Fibroblast of lung (primary cell): ENCODE data around the gene TMEM38B. TPM values are rescaled to one million over a fixed set of nuclear protein-coding genes. Genes with fewer than 3 reads are reported as not detected.
A peak's percentile ranks its signal among the peaks of the same experiment; 100 is the strongest.

Source experiments
- DNase-seq, 2 donors: peaks; one replicate each; pipeline versions ENCODE4 v3.0.0 to v3.0.0-alpha.2; 2010; ENCODE audit warnings: low read depth in 2 of 2
- H2AFZ ChIP-seq: 2 replicates; pipeline ENCODE4 v1.5.1; 2012; ENCODE audit warnings: low read length, control low read depth, inconsistent platforms
- H3K27ac ChIP-seq: 2 replicates; pipeline ENCODE4 v1.5.1; 2011; ENCODE audit warnings: low read length, control low read depth; ENCODE audit not compliant: insufficient read depth
- H3K27me3 ChIP-seq: 2 replicates; pipeline ENCODE4 v1.5.1; 2011; ENCODE audit warnings: mild to moderate bottlenecking, low read length; ENCODE audit not compliant: control insufficient read depth, insufficient read depth
- H3K36me3 ChIP-seq: 2 replicates; pipeline ENCODE4 v1.5.1; 2011; ENCODE audit warnings: low read length; ENCODE audit not compliant: control insufficient read depth, insufficient read depth
- H3K4me1 ChIP-seq: 2 replicates; pipeline ENCODE4 v1.5.1; 2011; ENCODE audit warnings: low read length; ENCODE audit not compliant: control insufficient read depth, insufficient read depth; ENCODE audit errors: extremely low read depth
- H3K4me2 ChIP-seq: 2 replicates; pipeline ENCODE4 v1.5.1; 2011; ENCODE audit warnings: low read length, control low read depth; ENCODE audit not compliant: insufficient read depth; ENCODE audit errors: extremely low read depth
- H3K4me3 ChIP-seq, 4 experiments: fragments of 200-600 bp in 1 of 4; sonication (generic) in 1 of 4; replicated peaks in 1 of 4; 2 replicates each; pipeline ENCODE4 v1.5.1; 2011 to 2016; ENCODE audit warnings: low read length in 4 of 4, low read depth in 3 of 4, mild to moderate bottlenecking in 3 of 4, control low read depth in 2 of 4, inconsistent platforms in 1 of 4, mixed read lengths in 1 of 4; ENCODE audit not compliant: insufficient read depth in 1 of 4; ENCODE audit errors: control extremely low read depth in 1 of 4
- H3K79me2 ChIP-seq: 2 replicates; pipeline ENCODE4 v1.5.1; 2012; ENCODE audit warnings: mild to moderate bottlenecking, low read length, inconsistent platforms; ENCODE audit not compliant: control insufficient read depth, insufficient read depth
- H3K9ac ChIP-seq: 2 replicates; pipeline ENCODE4 v1.5.1; 2011; ENCODE audit warnings: mild to moderate bottlenecking, low read length, control low read depth; ENCODE audit not compliant: insufficient read depth
- H3K9me3 ChIP-seq: 2 replicates; pipeline ENCODE4 v1.5.1; 2012; ENCODE audit warnings: low read depth, low read length; ENCODE audit not compliant: control insufficient read depth, insufficient read depth
- H4K20me1 ChIP-seq: 2 replicates; pipeline ENCODE4 v1.5.1; 2011; ENCODE audit warnings: low read length; ENCODE audit not compliant: control insufficient read depth, insufficient read depth; ENCODE audit errors: extremely low read depth
- EZH2 ChIP-seq: IDR thresholded peaks from 2 replicates; pipeline ENCODE4 v1.5.1; 2012; ENCODE audit warnings: low read length, control low read depth, mild to moderate bottlenecking; ENCODE audit errors: missing control alignments
- polyA plus RNA-seq, 2 donors: library from polyadenylated mRNA; depleted of rRNA in 1 of 2; stranded (reverse) in 1 of 2; unstranded in 1 of 2; fragments of >200 nt; gene quantifications; 2 replicates each; pipeline ENCODE4 v1.2.1, GENCODE V29; 2011 to 2012; ENCODE audit warnings: missing spikeins in 1 of 2
- total RNA-seq: library from RNA; depleted of rRNA; stranded (reverse); fragments of >200 nt; gene quantifications from 2 replicates; pipeline ENCODE4 v1.2.1, GENCODE V29; 2014
- TF ChIP-seq, protein P1 (sequence below), 2 donors: IDR thresholded peaks in 1 of 2; conservative IDR thresholded peaks in 1 of 2; 1 replicate in 1 of 2; 2 replicates in 1 of 2; pipeline ENCODE4 v1.5.1; 2011 to 2012; ENCODE audit warnings: low read length in 2 of 2, control low read depth in 1 of 2, inconsistent platforms in 1 of 2, low read depth in 1 of 2, mild to moderate bottlenecking in 1 of 2

The TMEM38B gene
- total and polyA plus RNA-seq, 2 donors (not counting 1 experiment from before 2014, with no cell fraction given) = 6.9 to 21.3 TPM

DNA sequence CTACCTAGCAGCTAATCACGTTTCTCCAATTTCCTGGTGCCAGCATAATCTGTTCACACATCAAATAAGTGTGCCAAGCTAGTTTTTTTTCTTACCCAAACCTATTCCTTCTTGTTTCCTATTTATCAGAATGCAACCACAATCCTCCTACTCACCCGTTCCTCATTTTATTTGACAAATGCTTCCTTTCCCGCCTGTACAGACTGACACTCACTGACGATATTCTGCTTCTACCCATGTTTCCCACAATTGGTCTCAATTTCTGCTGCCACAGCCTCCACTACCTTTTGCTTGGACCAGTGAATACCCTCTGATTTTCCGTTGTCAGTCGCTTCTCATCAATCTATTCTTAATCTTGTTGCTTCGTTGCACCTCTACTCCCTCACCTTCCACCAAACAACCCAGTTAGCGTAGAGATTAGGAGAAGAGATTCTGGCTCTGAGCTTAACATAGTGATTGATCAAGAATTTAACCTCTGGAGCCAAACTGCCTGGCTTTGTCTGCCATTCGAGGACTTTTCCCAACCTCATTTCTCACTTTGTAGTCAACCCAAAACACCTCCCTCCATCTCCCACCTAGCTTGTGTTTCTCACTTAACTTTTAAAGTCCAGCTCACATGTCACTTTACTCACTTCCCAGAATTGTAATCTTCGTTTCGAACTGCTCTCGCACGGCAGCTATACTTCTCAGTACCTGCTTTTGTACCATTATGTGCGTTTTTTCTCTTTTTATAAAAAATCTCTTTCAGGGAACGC lies 729 bp upstream of the TMEM38B start:
- Histone ChIP-seq H2AFZ (peak overlapping the region; percentile 72), H3K27ac (no peak overlapping the region), H3K27me3 (peaks cover 9% of the 10 kb centered on the region), H4K20me1 (no peaks in the 10 kb centered on the region), H3K9ac (no peak overlapping the region), H3K36me3 (no peaks in the 10 kb centered on the region), H3K9me3 (no peaks in the 10 kb centered on the region), H3K79me2 (no peaks in the 10 kb centered on the region), H3K4me2 (peak overlapping the region; percentile 99), H3K4me3 (peak overlapping the region; percentile 65 to 86 (median 78)), H3K4me1 (peaks cover 4% of the 10 kb centered on the region)
- DNase-seq = no peak
- TF ChIP-seq, protein P1, sequence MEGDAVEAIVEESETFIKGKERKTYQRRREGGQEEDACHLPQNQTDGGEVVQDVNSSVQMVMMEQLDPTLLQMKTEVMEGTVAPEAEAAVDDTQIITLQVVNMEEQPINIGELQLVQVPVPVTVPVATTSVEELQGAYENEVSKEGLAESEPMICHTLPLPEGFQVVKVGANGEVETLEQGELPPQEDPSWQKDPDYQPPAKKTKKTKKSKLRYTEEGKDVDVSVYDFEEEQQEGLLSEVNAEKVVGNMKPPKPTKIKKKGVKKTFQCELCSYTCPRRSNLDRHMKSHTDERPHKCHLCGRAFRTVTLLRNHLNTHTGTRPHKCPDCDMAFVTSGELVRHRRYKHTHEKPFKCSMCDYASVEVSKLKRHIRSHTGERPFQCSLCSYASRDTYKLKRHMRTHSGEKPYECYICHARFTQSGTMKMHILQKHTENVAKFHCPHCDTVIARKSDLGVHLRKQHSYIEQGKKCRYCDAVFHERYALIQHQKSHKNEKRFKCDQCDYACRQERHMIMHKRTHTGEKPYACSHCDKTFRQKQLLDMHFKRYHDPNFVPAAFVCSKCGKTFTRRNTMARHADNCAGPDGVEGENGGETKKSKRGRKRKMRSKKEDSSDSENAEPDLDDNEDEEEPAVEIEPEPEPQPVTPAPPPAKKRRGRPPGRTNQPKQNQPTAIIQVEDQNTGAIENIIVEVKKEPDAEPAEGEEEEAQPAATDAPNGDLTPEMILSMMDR (conservative IDR thresholded peaks at IDR 0.05 in 1 of 2, IDR thresholded peaks at IDR 0.05 in 1 of 2; ENCODE audit: low read depth in 1 of 2, low read length in 2 of 2) = no peak
- TF ChIP-seq EZH2 = no peak

DNA sequence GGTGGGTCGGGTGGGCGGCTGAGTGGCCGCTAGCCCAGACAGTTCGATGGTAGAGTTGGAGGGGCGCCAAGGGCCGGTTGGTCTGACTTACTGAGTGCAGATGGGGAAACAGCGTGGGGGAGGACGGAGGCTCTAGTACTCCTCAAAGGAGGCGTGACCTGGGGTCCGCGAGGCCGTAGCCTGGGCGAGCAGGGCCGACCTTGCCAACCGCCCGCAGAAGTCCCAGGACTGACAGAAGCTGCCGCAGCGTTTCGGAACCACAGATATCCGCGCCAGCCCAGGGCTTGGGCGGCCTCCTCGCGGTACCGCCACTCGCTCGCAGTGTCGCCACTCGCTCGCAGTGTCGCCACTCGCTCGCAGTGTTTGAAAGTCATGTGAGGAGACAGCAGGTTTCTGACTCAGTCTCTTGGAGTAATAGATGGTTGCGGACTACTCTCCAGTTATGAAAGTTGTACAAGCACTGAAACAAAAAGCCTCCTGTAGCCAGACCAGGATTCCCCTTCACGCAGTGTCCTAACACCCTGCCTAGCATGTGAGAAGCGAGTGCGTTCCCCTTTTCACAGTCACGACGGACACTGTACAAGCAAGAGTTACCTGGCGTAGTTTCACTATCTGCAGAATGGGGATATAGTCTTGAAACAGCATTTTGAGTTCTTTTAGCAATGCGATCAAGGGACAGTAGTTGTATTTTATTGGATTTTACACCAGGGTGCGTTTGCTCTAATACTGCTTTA lies 674 bp downstream of the TMEM38B start:
- peak overlapping the region; percentile 39 for H3K27ac ChIP-seq

More for the DNA sequence above, 674 bp downstream of the TMEM38B start:
- peaks cover 9% of the 10 kb centered on the region for H3K27me3 ChIP-seq
- H3K4me2 ChIP-seq = peak overlapping the region; percentile 76
- peak overlapping the region; percentile 80 for H2AFZ ChIP-seq
- peak overlapping the region; percentile 73 for H3K9ac ChIP-seq
- H4K20me1 ChIP-seq = no peaks in the 10 kb centered on the region
- peak overlapping the region; percentile 65 to 87 (median 80) for H3K4me3 ChIP-seq
- H3K4me1 ChIP-seq = peaks cover 4% of the 10 kb centered on the region
- H3K79me2 ChIP-seq = no peaks in the 10 kb centered on the region
- DNase-seq = peak; percentile 49 to 50
- H3K9me3 ChIP-seq = no peaks in the 10 kb centered on the region
- no peak for TF ChIP-seq EZH2
- TF ChIP-seq, protein P1 (conservative IDR thresholded peaks at IDR 0.05 in 1 of 2, IDR thresholded peaks at IDR 0.05 in 1 of 2; ENCODE audit: low read depth in 1 of 2, low read length in 2 of 2) = no peak
- H3K36me3 ChIP-seq = no peaks in the 10 kb centered on the region
